ENCODE results near the gene HYKK. TPM values are rescaled to one million over a fixed set of nuclear protein-coding genes. Genes with fewer than 3 reads are reported as not detected.
"Not testable (repeated sequence)": the region's sequence is repeated elsewhere in the genome, so short reads cannot be mapped to it uniquely, and the experiment has no call there.

HYKK gene
- total and polyA plus RNA-seq, 2 of the 8 experiments (the other 6 are each of a cell fraction or from before 2014, with no cell fraction given): 2.0 to 3.7 TPM

DNA sequence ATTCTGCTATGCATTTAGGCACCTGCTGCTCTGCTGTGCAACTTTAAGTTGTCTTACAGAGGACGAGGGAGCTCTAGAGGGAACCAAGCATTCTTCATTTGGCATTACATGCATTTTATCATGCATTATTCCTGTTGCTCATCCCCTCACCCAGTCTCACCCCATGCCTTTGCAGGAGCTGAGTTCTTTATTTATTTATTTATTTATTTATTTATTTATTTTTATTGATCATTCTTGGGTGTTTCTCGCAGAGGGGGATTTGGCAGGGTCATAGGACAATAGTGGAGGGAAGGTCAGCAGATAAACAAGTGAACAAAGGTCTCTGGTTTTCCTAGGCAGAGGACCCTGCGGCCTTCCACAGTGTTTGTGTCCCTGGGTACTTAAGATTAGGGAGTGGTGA lies 12.7 kb downstream of the HYKK start:
- FAIRE-seq; H3K27ac ChIP-seq (ENCODE audit: low read depth, low read length); H3K56ac ChIP-seq (replicated peaks; ENCODE audit: insufficient read length, low read depth, low read length): not testable (repeated sequence)

More for the DNA sequence above, 12.7 kb downstream of the HYKK start:
- POLR2A ChIA-PET (ENCODE audit: partially characterized antibody): interaction anchor here (0.7 to 0.8 kb wide), 2 partner anchors 52 to 54 kb away, joined by 3 read pairs; no protein-coding TSS in a partner anchor
- H2BK15ac ChIP-seq (ENCODE audit: low read length); H3K23ac ChIP-seq (ENCODE audit: insufficient read length); H3K4me1 ChIP-seq (replicated peaks in 1 of 4; ENCODE audit: control insufficient read depth in 3 of 4, insufficient read depth in 4 of 4, low read length in 3 of 4); H3K4me2 ChIP-seq (ENCODE audit: insufficient read depth in 1 of 2, low read depth in 2 of 2, low read length in 2 of 2); H3K4me3 ChIP-seq (ENCODE audit: extremely low read depth in 1 of 4, insufficient read depth in 2 of 4, low read depth in 3 of 4, low read length in 4 of 4); H3K79me1 ChIP-seq (ENCODE audit: low read depth, low read length); CTCF ChIA-PET (ENCODE audit: partially characterized antibody); H3K18ac ChIP-seq (ENCODE audit: extremely low read depth, low read length); H3K23me2 ChIP-seq (ENCODE audit: low read depth, low read length); H4K8ac ChIP-seq (ENCODE audit: extremely low read depth, insufficient read depth, low read length); H3K36me3 ChIP-seq (ENCODE audit: control insufficient read depth in 2 of 4, insufficient read depth in 4 of 4, low read length in 3 of 4); H4K20me1 ChIP-seq (replicated peaks in 1 of 2; ENCODE audit: control insufficient read depth in 1 of 2, insufficient read depth in 2 of 2, low read length in 2 of 2); H2AFZ ChIP-seq (ENCODE audit: low read length); H3K27me3 ChIP-seq (replicated peaks in 1 of 4; ENCODE audit: control insufficient read depth in 3 of 4, extremely low read depth in 1 of 4, insufficient read depth in 3 of 4, low read length in 3 of 4); H2BK120ac ChIP-seq (replicated peaks; ENCODE audit: low read depth, low read length); H3K9me3 ChIP-seq (ENCODE audit: insufficient read depth in 2 of 2, low read depth in 1 of 2, low read length in 1 of 2); H3K79me2 ChIP-seq (ENCODE audit: control insufficient read depth in 1 of 2, insufficient read depth in 2 of 2, low read length in 2 of 2); H2AK5ac ChIP-seq (ENCODE audit: low read depth, low read length); H3K4ac ChIP-seq (replicated peaks; ENCODE audit: insufficient read length, low read depth, low read length); H4K91ac ChIP-seq (replicated peaks; ENCODE audit: insufficient read length, low read length); H4K5ac ChIP-seq (ENCODE audit: insufficient read length, low read depth, low read length); H2BK20ac ChIP-seq (ENCODE audit: low read length); H3K9ac ChIP-seq (replicated peaks in 1 of 4; ENCODE audit: extremely low read depth in 1 of 4, low read depth in 3 of 4, low read length in 3 of 4); DNase-seq (ENCODE audit: low read depth in 1 of 2, low spot score in 2 of 2); H2BK12ac ChIP-seq (ENCODE audit: low read depth, low read length); H2BK5ac ChIP-seq (ENCODE audit: low read depth, low read length); H3K14ac ChIP-seq (ENCODE audit: insufficient read length): not testable (repeated sequence)
- 81% methylated on average over 2 of the region's 3 CpGs; no CpG with 5 or more reads in 1 of the 2 experiments for WGBS, 2 experiments (ENCODE audit: extremely low coverage in 1 of 2, insufficient coverage in 1 of 2, insufficient read length in 1 of 2, insufficient replicate concordance in 2 of 2, low coverage in 1 of 2, low lambda C conversion rate in 2 of 2, missing lambda C conversion rate in 1 of 2)
